Measurements from ENCODE around the gene IL6ST. TPM values are rescaled to one million over a fixed set of nuclear protein-coding genes. Genes with fewer than 3 reads are reported as not detected.
"Not testable (repeated sequence)": the region's sequence is repeated elsewhere in the genome, so short reads cannot be mapped to it uniquely, and the experiment has no call there.

Gene IL6ST
- total and polyA plus RNA-seq, 5 experiments from 2014 or later = 39.5 to 131 (median 64.7) TPM

DNA sequence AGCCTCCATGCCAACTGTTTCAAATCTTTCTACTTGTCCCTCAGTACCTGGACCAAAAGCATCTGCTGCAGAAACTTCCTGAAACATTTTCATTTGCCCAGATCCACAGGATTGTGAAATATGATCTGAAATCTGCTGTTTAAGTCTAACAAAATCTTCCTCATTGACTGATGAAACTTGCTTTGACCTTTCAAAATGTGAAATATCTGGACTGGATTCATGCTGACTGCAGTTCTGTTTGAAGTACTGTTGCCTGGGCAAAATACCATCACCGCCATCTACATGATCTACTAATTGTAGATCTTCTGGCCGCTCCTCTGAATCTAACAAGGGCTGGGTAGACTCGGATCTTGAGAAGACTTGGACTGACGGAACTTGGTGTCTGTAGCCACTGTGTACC, 53.6 kb downstream of the IL6ST start:
- peaks cover 8 to 26% (median 13%) of the 10 kb centered on the region in 4 donors for H3K4me1 Mint-ChIP-seq

DNA sequence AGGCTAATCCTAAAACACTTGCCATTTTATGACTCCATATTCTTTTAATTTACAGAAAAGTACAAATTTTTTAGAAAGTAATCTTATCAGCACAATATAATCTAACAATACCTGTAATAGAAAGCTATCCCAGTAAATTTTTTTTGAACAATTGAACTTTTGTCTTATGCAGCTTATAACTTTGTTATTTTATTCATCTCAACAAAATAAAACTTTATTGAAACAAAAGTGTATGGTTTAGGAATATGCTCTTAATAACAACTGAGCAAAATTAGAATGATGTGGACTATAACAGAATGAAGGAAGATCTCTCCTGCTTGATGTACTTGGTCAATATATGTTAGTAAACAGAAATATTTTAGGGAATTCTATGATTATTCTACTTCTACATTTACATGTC, 57.2 kb downstream of the IL6ST start:
- POLR2A ChIA-PET, H3K27me3 Mint-ChIP-seq, DNase-seq, H3K4me3 Mint-ChIP-seq, ATAC-seq, H3K9me3 Mint-ChIP-seq: not testable (repeated sequence)
- H3K27ac Mint-ChIP-seq = peak overlapping the region in 5 of 10 donors; percentile 4 to 56 (median 25)
- H3K4me1 Mint-ChIP-seq = peaks cover 6 to 17% (median 7%) of the 10 kb centered on the region in 4 donors
- H3K36me3 Mint-ChIP-seq = peaks cover 0 to 72% (median 2%) of the 10 kb centered on the region in 3 donors

More for the DNA sequence above, 53.6 kb downstream of the IL6ST start:
- POLR2A ChIA-PET, H3K9me3 Mint-ChIP-seq, H3K4me3 Mint-ChIP-seq, DNase-seq, ATAC-seq, H3K27me3 Mint-ChIP-seq: not testable (repeated sequence)
- Mint-ChIP-seq H3K36me3 (peaks cover 0 to 94% (median 23%) of the 10 kb centered on the region in 3 donors), H3K27ac (peak overlapping the region in 6 of 10 donors; percentile 20 to 91 (median 50))

DNA sequence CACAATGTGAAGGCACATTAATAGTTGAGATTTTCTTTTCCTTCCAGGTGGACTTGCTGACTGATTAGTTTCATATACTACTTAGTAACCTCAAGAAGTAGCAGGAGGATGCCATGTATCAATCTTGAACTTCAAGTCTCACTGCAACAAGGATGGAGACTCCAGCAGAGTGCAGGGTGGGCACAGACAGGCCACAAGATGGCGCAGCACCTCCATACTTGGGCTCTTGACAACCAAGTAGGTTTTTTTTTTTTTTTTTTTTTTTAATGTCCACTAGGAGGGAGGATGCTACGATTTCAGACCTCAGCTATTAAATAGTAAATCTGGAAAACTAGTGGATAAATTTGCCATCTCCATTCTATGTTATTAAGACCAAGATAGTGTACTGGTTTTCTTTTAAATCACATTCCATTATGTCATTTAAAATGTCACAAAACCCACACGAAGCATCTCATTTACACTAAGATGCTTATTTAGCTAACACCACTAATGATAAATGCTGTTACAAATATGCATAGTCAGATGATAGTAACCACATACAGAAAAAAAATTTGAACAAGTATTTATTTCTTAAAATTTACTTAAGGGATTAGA, 58.6 kb downstream of the IL6ST start:
- peaks cover 5 to 10% (median 7%) of the 10 kb centered on the region in 4 donors for H3K4me1 Mint-ChIP-seq
- H3K4me3 Mint-ChIP-seq = no peak overlapping the region
- ATAC-seq = peak; percentile 85 to 90
- H3K27me3 Mint-ChIP-seq = no peaks in the 10 kb centered on the region
- no peaks in the 10 kb centered on the region for H3K9me3 Mint-ChIP-seq
- H3K27ac Mint-ChIP-seq = peak overlapping the region in 6 of 10 donors; percentile 8 to 74 (median 49)
- peaks cover 0 to 59% (median under 1%) of the 10 kb centered on the region in 3 donors for H3K36me3 Mint-ChIP-seq
- peak; percentile 59 to 87 (median 70) for DNase-seq
- POLR2A ChIA-PET = interaction anchor here (0.6 to 1.3 kb wide), 3 partner anchors 10 to 268 kb away, joined by 3 to 4 read pairs (median 4); no protein-coding TSS in a partner anchor

DNA sequence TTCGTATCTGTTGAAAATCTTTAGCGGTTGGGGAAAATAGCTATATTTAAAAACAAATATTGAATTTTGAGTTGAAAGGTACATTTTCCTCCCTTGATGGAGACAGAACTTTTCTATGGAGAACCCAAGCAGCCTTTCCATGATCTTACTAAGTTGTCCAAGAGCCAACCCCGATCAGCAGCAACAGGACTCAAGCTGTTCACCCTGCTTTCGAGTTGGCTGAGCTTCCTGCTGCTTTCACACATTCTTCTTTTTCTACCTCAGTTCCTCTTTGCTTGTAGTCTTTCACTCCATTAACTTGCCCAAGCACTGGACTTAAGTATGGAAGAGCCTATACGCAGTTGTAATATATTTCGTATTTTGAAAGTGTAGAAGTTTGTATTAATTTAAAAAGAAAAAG, 59.4 kb downstream of the IL6ST start:
- DNase-seq = no peak
- peaks cover 4 to 7% (median 5%) of the 10 kb centered on the region in 4 donors for H3K4me1 Mint-ChIP-seq
- POLR2A ChIA-PET = interaction anchor here (1.1 to 1.3 kb wide), 2 partner anchors 10 to 14 kb away, joined by 4 to 8 read pairs; no protein-coding TSS in a partner anchor
- peaks cover 0 to 51% (median 0%) of the 10 kb centered on the region in 3 donors for H3K36me3 Mint-ChIP-seq
- peak overlapping the region in 1 of 10 donors; percentile 32 for H3K4me3 Mint-ChIP-seq
- ATAC-seq = no peak
- no peaks in the 10 kb centered on the region for H3K9me3 Mint-ChIP-seq
- no peaks in the 10 kb centered on the region for H3K27me3 Mint-ChIP-seq
- peak overlapping the region in 5 of 10 donors; percentile 11 to 66 (median 51) for H3K27ac Mint-ChIP-seq

DNA sequence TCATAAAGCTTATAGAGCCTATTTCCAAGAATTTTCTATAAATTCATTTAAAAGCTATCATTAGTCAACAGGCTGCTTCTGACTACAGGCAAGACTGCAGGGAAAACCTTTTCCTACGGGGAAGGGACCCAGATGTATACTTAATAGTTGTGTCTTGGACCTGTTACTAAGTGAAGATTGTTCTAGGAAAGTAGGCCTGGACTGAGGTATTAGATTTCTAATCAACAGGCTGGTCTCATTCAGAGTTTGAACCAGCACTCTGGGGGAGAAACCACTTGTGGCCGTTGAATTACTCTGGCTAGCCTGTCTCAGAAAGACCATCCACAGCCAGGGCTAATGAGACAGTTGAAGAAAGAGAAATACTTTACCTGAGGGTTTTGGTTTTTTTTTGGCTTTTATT, 60.0 kb downstream of the IL6ST start:
- peaks cover 0 to 6% (median 4%) of the 10 kb centered on the region in 4 donors for H3K4me1 Mint-ChIP-seq
- POLR2A ChIA-PET = interaction anchor here (1.1 kb wide), 1 partner anchor 15 kb away, joined by 8 read pairs; no protein-coding TSS in a partner anchor
- no peak for DNase-seq
- H3K4me3 Mint-ChIP-seq = no peak overlapping the region
- no peak for ATAC-seq
- peaks cover 0 to 44% (median 0%) of the 10 kb centered on the region in 3 donors for H3K36me3 Mint-ChIP-seq
- H3K27me3 Mint-ChIP-seq = no peaks in the 10 kb centered on the region
- H3K9me3 Mint-ChIP-seq = no peaks in the 10 kb centered on the region
- peak overlapping the region in 3 of 10 donors; percentile 56 to 66 (median 64) for H3K27ac Mint-ChIP-seq

DNA sequence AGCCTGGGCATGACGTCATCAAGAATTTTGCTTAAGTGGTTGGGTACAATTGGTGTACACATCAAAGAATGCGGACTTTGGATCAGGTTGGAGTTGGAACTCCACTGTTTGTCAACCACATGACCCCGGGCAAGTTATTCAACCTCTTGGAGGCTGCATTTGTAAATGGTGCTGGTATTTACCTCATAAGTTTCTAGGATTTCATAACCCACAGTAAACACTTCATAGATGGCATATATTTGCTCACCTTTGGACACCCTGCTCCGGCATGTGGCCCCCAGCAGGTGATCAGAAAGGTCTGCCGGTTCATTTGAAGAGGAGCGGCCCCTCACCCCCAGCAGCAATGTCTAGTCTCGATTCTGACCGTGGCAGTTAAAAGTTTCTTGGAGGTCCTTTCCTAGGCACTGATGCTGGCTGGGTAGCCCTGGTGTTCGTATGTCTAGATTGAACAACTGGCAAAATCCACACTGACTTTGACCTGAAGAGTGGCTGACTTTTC, 60.6 kb downstream of the IL6ST start:
- H3K27ac Mint-ChIP-seq = peak overlapping the region in 6 of 10 donors; percentile 10 to 89 (median 56)
- no peaks in the 10 kb centered on the region for H3K27me3 Mint-ChIP-seq
- peaks cover 0 to 38% (median 0%) of the 10 kb centered on the region in 3 donors for H3K36me3 Mint-ChIP-seq
- H3K4me3 Mint-ChIP-seq = no peak overlapping the region
- POLR2A ChIA-PET = no interaction called here
- ATAC-seq (no peak), DNase-seq (no peak)
- peaks cover 0 to 6% (median 4%) of the 10 kb centered on the region in 4 donors for H3K4me1 Mint-ChIP-seq
- H3K9me3 Mint-ChIP-seq = no peaks in the 10 kb centered on the region

DNA sequence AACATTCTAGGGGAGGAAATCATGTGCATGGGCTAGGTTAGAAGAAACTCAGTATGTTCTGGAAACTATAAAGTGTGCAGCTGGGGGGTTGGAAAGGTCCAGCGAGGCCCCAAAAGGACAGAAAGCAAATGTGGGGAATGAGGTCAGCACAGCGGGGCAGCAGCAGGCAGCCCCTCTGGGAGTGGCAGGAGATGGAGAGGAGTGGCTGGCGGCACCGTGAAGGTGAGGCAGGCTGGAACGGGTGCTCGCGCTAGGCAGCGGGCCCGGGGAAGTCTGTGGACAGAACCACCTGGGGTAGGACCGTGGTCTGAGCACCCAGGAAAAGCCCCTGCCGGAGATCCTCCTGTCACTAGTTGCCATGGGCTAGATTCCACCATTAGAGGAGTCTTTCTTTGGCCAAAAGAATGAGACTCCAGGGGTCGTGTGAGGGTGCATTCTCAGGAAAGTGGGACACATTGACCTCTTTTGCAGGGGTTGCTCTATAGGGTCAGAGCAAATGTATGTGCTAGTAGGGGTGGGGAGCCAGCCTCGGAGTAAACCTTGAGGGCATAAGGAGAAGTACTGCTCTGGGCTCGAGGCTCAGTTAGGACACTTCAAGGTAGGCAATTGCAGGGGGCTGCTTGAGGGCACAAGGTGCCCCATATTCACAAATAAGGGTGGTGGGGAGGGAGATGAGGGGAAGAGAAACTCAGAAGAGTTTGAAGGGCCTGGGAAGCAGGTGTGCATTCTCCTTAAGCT, 61.2 kb downstream of the IL6ST start:
- Mint-ChIP-seq H3K27me3 (no peaks in the 10 kb centered on the region), H3K36me3 (peaks cover 0 to 32% (median 0%) of the 10 kb centered on the region in 3 donors), H3K27ac (peak overlapping the region; percentile 10 to 89 (median 63)), H3K4me3 (no peak overlapping the region), H3K9me3 (no peaks in the 10 kb centered on the region), H3K4me1 (peaks cover 0 to 6% (median 4%) of the 10 kb centered on the region in 4 donors)
- no peak for DNase-seq
- no peak for ATAC-seq
- POLR2A ChIA-PET = interaction anchor here (1.7 kb wide), 1 partner anchor 10 kb away, joined by 6 read pairs; no protein-coding TSS in a partner anchor

DNA sequence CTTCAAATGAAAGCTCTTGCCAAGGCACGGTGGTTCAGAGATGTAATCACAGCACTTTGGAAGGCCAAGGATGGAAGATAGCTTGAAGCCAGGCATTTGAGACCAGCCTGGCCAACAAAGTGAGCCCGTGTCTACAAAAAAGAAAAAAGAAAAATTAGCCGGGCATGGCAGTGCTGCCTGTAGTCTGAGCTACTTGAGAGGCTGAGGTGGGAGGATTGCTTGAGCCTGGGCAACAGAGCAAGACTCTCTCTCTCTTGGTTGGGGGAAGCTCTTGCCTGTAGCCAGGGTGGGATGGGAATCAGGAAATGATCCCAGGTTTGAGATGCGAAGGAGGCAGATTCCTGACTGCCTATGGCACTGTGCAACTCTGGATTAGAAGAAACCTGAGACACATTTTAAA, 62.1 kb downstream of the IL6ST start:
- H3K36me3 Mint-ChIP-seq = peaks cover 0 to 24% (median 0%) of the 10 kb centered on the region in 3 donors
- peaks cover 0 to 6% (median 4%) of the 10 kb centered on the region in 4 donors for H3K4me1 Mint-ChIP-seq
- DNase-seq (no peak), ATAC-seq (no peak)
- POLR2A ChIA-PET = interaction anchor here (1.7 kb wide), 1 partner anchor 10 kb away, joined by 6 read pairs; no protein-coding TSS in a partner anchor
- H3K27me3 Mint-ChIP-seq = no peaks in the 10 kb centered on the region
- no peak overlapping the region for H3K4me3 Mint-ChIP-seq
- H3K27ac Mint-ChIP-seq = peak overlapping the region in 3 of 10 donors; percentile 10 to 89 (median 60)
- no peaks in the 10 kb centered on the region for H3K9me3 Mint-ChIP-seq

DNA sequence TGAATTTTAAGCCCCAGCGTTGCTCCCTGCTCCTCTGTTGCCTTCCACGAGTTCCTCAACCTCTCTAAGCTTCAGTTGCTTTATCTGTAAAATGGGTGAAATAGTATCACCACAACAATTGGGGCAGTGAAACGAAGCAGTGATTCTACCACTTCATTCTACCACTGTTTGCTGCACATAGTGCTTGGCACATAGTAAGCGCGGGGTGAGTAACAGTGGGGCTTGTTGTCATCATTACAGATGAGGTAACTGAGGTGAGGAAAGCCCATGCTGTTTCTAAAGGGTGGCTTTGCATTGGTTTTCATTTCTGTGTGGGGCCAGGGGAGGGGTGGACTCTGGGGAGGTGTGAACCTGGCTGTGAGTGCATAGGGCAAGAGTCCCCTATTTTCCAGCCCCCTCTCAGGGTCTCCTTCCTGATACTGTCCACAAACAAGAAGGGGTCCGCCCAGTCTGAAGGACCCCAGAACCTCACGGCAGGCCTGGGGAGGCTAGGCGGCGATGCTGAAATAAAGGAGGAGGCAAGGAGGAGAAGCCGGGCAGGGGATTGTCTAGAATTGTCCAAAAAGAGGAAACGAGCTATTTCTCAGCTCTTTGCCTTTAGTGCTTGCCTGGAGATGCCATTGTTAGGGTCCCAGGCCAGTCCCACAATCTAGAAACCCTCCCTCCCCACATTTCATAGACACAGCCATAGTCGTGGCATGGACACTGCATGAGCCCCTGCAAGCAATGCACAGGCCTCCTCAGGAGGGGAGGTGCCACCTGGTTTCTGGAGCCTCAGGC, 65.6 kb downstream of the IL6ST start:
- Mint-ChIP-seq H3K4me1 (peaks cover 0 to 4% (median under 1%) of the 10 kb centered on the region in 4 donors), H3K4me3 (no peak overlapping the region), H3K27me3 (no peaks in the 10 kb centered on the region), H3K27ac (no peak overlapping the region), H3K36me3 (no peaks in the 10 kb centered on the region), H3K9me3 (no peaks in the 10 kb centered on the region)
- ATAC-seq (no peak), DNase-seq (no peak)
- POLR2A ChIA-PET = interaction anchor here (0.6 to 0.7 kb wide), 2 partner anchors 122 to 1360 kb away, joined by 3 to 4 read pairs; no protein-coding TSS in a partner anchor

DNA sequence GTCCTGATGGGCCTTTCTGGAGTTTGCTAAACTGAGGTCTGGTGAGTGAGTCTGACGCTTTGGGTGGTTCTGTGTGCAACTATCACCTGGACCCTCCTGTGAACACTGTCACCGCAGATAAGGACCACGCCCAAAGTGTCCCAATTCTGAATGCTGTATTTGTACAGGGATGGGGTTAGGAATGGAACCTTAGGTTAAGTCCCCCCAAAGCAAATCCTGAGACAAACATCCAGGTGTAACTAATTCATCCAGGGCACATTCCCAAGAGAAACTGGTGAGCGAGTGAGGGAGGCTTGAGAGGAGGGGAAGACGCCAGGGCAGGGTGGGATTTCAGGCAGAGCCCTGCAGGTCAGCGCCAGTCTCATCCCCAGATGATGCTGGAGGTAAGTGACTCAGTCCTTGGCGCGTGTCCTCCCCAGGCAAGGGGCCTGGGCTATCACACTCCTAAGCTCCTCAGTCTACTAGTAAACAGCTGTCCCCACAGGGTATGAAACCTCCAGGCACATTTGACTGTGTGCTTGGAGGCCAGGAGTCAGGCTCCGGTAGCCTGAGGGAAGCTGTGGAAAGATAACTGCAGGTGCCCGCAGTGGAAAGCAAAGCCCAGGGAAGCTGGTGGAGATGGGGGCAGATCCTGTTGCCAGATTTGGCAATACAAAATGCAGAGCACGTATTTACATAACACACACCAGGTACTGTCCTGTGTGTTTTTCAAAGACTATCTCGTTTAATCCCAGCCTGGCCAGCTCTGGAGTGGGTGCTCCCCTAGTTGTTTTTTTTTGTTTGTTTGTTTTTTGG, 66.7 kb downstream of the IL6ST start:
- Mint-ChIP-seq H3K4me3 (no peak overlapping the region), H3K27ac (no peak overlapping the region), H3K27me3 (no peaks in the 10 kb centered on the region), H3K36me3 (no peaks in the 10 kb centered on the region), H3K9me3 (no peaks in the 10 kb centered on the region), H3K4me1 (peaks cover 4 to 10% (median 8%) of the 10 kb centered on the region in 4 donors)
- DNase-seq = no peak
- ATAC-seq = no peak
- POLR2A ChIA-PET = interaction anchor here (0.6 to 0.7 kb wide), 4 partner anchors 124 to 1359 kb away, joined by 3 to 10 read pairs (median 4); no protein-coding TSS in a partner anchor

DNA sequence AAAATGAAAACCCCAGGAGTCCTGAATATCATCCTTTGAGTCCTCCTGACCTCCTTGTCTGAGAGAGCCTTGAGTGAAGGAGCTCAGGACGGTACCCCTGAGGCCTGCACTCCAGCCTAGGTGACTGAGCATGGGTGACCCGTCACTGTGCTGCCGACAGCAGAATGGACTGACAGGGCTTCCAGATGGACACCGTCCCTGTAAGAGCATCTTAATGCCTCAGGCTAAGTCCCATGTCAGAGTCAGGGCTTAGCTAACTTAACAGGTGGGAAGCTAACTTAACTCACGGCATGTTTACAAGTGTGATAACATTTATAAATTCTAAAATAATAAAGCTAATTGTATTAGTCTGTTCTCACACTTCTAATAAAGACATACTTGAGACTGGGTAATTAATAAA, 68.3 kb downstream of the IL6ST start:
- Mint-ChIP-seq H3K36me3 (no peaks in the 10 kb centered on the region), H3K4me3 (no peak overlapping the region), H3K4me1 (peaks cover 5 to 15% (median 10%) of the 10 kb centered on the region in 4 donors), H3K9me3 (no peaks in the 10 kb centered on the region), H3K27ac (no peak overlapping the region), H3K27me3 (no peaks in the 10 kb centered on the region)
- DNase-seq (no peak), ATAC-seq (no peak)
- POLR2A ChIA-PET = no interaction called here

Measured in naive thymus-derived CD8-positive, alpha-beta T cell (primary cell).